Peyer's patch (tissue), 4 donors: Measurements from ENCODE around the gene RALB. TPM values are rescaled to one million over a fixed set of nuclear protein-coding genes. Genes with fewer than 3 reads are reported as not detected.

ENCODE experiments used
- DNase-seq, 3 donors: peaks; one replicate each; pipeline ENCODE4 v3.0.0-alpha.2; 2017 to 2019
- H3K27ac ChIP-seq, 4 donors: fragments of 200-600 bp; sonication (generic); one replicate each; pipeline ENCODE4 v1.5.1; 2016 to 2019
- H3K27me3 ChIP-seq, 2 donors: fragments of 200-600 bp; sonication (generic); one replicate each; pipeline ENCODE4 v1.5.1; 2019
- H3K36me3 ChIP-seq, 3 donors: fragments of 200-600 bp; sonication (generic); one replicate each; pipeline ENCODE4 v1.5.1; 2016 to 2019
- H3K4me1 ChIP-seq, 4 donors: fragments of 200-600 bp; sonication (generic); one replicate each; pipeline ENCODE4 v1.5.1; 2016 to 2019
- H3K4me3 ChIP-seq, 4 donors: fragments of 200-600 bp; sonication (generic); 1 replicate in 3 of 4; 2 replicates in 1 of 4; pipeline ENCODE4 v1.5.1; 2016 to 2019; ENCODE audit warnings: mild to moderate bottlenecking in 1 of 4
- H3K9me3 ChIP-seq, 4 donors: fragments of 200-600 bp; sonication (generic); one replicate each; pipeline ENCODE4 v1.5.1; 2016 to 2019; ENCODE audit warnings: mild to moderate bottlenecking in 1 of 4
- POLR2A ChIP-seq, 2 donors: fragments of 450-650 bp; IDR thresholded peaks; one replicate each; pipeline ENCODE4 v1.5.1; 2017; ENCODE audit warnings: antibody characterized with exemption in 2 of 2, mild to moderate bottlenecking in 2 of 2, moderate library complexity in 2 of 2
- total RNA-seq, 4 donors: library from RNA; depleted of rRNA; stranded (reverse); fragments of >200 nt; gene quantifications; one replicate each; pipeline ENCODE4 v1.1.0, GENCODE V29; 2016
- TF ChIP-seq, protein P1 (sequence below), 6 experiments: fragments of 450-650 bp in 4 of 6; fragments of 200-600 bp in 2 of 6; sonication (generic) in 1 of 6; IDR thresholded peaks; one replicate each; pipeline ENCODE4 v1.5.1; 2017 to 2019; ENCODE audit warnings: antibody characterized with exemption in 6 of 6, mild to moderate bottlenecking in 3 of 6, moderate library complexity in 1 of 6

The RALB gene
- total RNA-seq, 4 donors from 2014 or later = 49.3 to 61.9 (median 50.2) TPM

DNA sequence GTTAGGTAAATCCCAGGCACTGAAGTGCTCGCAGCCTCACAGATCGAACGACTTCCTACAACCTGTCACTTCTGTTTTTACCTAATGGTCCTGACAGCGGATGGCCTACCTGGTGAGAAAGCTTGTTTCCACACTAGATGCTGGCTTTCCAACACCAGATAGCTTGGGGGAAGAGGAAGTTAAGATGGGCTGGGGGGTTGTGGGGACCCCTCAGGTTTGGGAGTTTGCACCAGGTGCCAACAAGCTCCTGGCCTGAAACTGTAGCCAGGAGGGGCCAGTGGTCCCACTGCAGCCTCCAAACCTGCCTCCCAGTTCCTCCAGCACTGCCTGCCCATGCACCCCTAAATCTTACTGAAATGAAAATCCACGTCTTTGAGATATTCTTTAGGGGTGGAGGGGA, 33.4 kb upstream of the RALB start:
- peak in 2 of 3 donors; percentile 14 to 25 for DNase-seq
- Histone ChIP-seq H3K4me3 (no peak overlapping the region), H3K9me3 (no peaks in the 10 kb centered on the region), H3K27ac (no peak overlapping the region), H3K36me3 (no peaks in the 10 kb centered on the region), H3K27me3 (no peaks in the 10 kb centered on the region), H3K4me1 (peaks cover 5 to 25% (median 10%) of the 10 kb centered on the region in 4 donors)
- no peak for TF ChIP-seq POLR2A (IDR thresholded peaks at IDR 0.05)
- TF ChIP-seq, protein P1, sequence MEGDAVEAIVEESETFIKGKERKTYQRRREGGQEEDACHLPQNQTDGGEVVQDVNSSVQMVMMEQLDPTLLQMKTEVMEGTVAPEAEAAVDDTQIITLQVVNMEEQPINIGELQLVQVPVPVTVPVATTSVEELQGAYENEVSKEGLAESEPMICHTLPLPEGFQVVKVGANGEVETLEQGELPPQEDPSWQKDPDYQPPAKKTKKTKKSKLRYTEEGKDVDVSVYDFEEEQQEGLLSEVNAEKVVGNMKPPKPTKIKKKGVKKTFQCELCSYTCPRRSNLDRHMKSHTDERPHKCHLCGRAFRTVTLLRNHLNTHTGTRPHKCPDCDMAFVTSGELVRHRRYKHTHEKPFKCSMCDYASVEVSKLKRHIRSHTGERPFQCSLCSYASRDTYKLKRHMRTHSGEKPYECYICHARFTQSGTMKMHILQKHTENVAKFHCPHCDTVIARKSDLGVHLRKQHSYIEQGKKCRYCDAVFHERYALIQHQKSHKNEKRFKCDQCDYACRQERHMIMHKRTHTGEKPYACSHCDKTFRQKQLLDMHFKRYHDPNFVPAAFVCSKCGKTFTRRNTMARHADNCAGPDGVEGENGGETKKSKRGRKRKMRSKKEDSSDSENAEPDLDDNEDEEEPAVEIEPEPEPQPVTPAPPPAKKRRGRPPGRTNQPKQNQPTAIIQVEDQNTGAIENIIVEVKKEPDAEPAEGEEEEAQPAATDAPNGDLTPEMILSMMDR (IDR thresholded peaks at IDR 0.05) = no peak

DNA sequence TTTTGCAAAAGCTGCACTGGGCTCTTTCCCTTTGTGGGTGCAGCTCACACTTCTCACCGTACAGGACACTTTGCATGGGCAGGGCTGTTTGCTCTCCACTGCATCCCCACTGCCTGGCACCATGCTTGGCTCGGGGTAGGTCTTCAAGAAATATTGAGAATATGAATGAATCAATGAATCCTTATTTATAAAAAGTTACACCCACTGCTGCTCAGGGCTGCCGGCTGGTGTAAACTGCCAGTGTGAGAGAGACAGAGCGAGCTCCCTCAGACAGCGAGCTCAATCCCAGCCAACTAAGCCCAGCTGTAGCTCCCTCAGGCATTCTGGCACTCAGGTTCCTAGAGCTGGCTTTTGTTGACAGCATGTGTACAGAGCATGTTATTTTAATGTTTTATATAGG, 32.9 kb upstream of the RALB start:
- Histone ChIP-seq H3K4me3 (no peak overlapping the region), H3K27ac (no peak overlapping the region)
- TF ChIP-seq, protein P1 (IDR thresholded peaks at IDR 0.05) = no peak
- no peak for TF ChIP-seq POLR2A (IDR thresholded peaks at IDR 0.05)

DNA sequence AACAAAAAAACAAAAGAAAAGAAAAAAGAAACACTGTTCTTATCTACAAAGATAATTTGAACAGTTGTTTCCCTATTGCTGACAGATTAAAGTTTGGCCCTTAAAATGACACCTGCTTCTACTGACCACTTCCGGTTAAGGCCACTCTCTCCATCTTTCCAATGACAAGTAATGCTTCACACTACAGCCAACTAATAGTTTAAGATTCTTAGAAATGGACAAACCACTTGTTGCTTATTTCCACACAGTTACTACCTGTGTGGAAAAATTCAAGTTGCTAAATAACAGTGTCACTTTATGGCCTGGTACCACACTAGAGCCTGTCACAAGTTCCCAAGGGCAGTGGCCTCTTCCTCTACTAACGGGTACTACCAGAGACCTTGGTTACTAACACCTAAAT, 31.9 kb upstream of the RALB start:
- H3K4me1 ChIP-seq = peaks cover 5 to 28% (median 10%) of the 10 kb centered on the region in 4 donors
- no peaks in the 10 kb centered on the region for H3K36me3 ChIP-seq
- H3K27ac ChIP-seq = no peak overlapping the region
- TF ChIP-seq, protein P1 (IDR thresholded peaks at IDR 0.05) = no peak
- H3K27me3 ChIP-seq = no peaks in the 10 kb centered on the region
- no peak for DNase-seq
- H3K4me3 ChIP-seq = no peak overlapping the region
- no peaks in the 10 kb centered on the region for H3K9me3 ChIP-seq

More for the DNA sequence above, 32.9 kb upstream of the RALB start:
- Histone ChIP-seq H3K27me3 (no peaks in the 10 kb centered on the region), H3K4me1 (peaks cover 5 to 28% (median 10%) of the 10 kb centered on the region in 4 donors), H3K9me3 (no peaks in the 10 kb centered on the region), H3K36me3 (no peaks in the 10 kb centered on the region)
- DNase-seq = peak in 1 of 3 donors; percentile 23

GRCh38 chr2:120221616-120222015, 31.0 kb upstream of the RALB start:
- H3K27me3 ChIP-seq = no peaks in the 10 kb centered on the region
- H3K9me3 ChIP-seq = no peaks in the 10 kb centered on the region
- H3K27ac ChIP-seq = no peak overlapping the region
- no peak for TF ChIP-seq POLR2A (IDR thresholded peaks at IDR 0.05)
- TF ChIP-seq, protein P1 (IDR thresholded peaks at IDR 0.05) = no peak
- DNase-seq = peak in 1 of 3 donors; percentile 31
- no peaks in the 10 kb centered on the region for H3K36me3 ChIP-seq
- H3K4me3 ChIP-seq = no peak overlapping the region
- peaks cover 5 to 28% (median 10%) of the 10 kb centered on the region in 4 donors for H3K4me1 ChIP-seq

- no peak for DNase-seq
- H3K4me3 ChIP-seq = peak overlapping the region; percentile 57 to 91 (median 78)
- H3K9me3 ChIP-seq = no peaks in the 10 kb centered on the region
- TF ChIP-seq, protein P1 (IDR thresholded peaks at IDR 0.05) = no peak
- no peak for TF ChIP-seq POLR2A (IDR thresholded peaks at IDR 0.05)
- H3K27me3 ChIP-seq = no peaks in the 10 kb centered on the region
- H3K36me3 ChIP-seq = no peaks in the 10 kb centered on the region
- peak overlapping the region; percentile 94 to 99 (median 97) for H3K27ac ChIP-seq
- peaks cover 5 to 28% (median 10%) of the 10 kb centered on the region in 4 donors for H3K4me1 ChIP-seq
Measured at GRCh38 chr2:120222186-120223033, 30.2 kb upstream of the RALB start.
